GM21423 (cell line): Measurements from ENCODE around the gene SPAG17.

ENCODE experiments used
- ATAC-seq: cut with Tn5 transposase; IDR thresholded peaks from one replicate; pipeline ENCODE4 v1.9.1; 2021; ENCODE audit warnings: mild to moderate bottlenecking, moderate library complexity; ENCODE audit not compliant: unreplicated experiment

Gene SPAG17

GRCh38 chr1:118122234-118123004 is 62.6 kb downstream of the SPAG17 start:
- no peak for ATAC-seq

GRCh38 chr1:118118873-118119463 is 66.1 kb downstream of the SPAG17 start:
- no peak for ATAC-seq

- ATAC-seq: no peak
Measured at GRCh38 chr1:118118469-118118868, 66.6 kb downstream of the SPAG17 start.

- ATAC-seq: no peak
Measured at GRCh38 chr1:118117521-118117920, 67.5 kb downstream of the SPAG17 start.

GRCh38 chr1:118116909-118117308 is 68.1 kb downstream of the SPAG17 start:
- no peak for ATAC-seq

- ATAC-seq: no peak
Measured at GRCh38 chr1:118116401-118116800, 68.6 kb downstream of the SPAG17 start.

- ATAC-seq: no peak
Measured at GRCh38 chr1:118115567-118116295, 69.3 kb downstream of the SPAG17 start.

GRCh38 chr1:118113261-118113660 is 71.8 kb downstream of the SPAG17 start:
- ATAC-seq: no peak

GRCh38 chr1:118110580-118110979 is 74.4 kb downstream of the SPAG17 start:
- ATAC-seq: no peak

DNA sequence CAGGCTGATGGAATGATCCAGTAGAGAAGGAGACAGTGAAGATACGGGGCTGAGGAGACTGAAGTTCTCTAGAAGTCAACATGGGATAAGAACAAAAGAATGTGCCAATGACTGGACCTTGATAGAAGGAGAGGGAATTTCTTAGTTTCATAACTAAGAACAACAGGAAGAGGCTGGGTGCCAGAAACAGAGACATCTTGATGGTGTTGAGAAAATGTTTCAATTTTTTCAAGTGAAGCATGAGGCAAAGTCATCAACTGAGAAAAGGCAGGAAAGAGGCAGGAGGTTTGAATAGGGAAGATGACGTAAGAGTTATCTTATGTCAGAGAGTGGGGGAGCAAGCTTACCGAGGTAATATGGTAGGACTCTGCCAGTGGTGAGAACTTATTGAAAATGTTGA is 80.1 kb downstream of the SPAG17 start:
- ATAC-seq: no peak

DNA sequence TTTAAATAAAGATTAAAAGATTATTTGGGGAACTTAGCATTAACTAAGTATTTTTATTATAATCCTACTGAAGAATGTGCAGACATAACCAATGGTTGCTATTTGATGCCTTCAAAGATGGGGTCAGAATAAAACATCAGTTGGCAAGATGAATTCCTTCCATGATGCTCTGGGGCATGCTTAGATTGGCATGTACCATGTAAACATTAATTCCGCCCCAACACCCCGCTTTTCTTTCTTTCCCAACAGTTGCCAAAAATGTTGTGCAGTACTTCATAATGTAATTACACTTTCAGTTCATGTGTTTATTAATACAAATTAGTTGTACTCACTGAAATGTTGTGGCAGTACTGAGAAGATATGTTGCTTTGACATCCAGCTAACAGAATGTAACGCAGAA is 82.6 kb downstream of the SPAG17 start:
- no peak for ATAC-seq

GRCh38 chr1:118101999-118102398 is 83.0 kb downstream of the SPAG17 start:
- no peak for ATAC-seq

DNA sequence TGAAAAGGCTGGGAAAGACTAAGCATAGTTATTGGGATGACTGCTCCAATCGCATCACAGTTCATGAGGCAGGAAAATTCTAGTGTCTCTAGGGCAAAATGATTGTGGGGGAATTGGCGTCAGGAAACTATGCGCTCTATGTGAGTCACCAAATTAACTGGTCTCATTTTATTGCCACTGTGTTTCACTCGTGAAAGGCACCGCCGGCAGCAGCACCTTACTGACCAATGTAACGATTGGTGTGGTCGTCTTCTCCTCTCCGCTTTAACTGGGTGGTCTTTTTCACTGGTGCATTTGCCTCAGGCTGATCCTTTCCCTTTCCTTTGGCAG is 83.5 kb downstream of the SPAG17 start:
- ATAC-seq: no peak

DNA sequence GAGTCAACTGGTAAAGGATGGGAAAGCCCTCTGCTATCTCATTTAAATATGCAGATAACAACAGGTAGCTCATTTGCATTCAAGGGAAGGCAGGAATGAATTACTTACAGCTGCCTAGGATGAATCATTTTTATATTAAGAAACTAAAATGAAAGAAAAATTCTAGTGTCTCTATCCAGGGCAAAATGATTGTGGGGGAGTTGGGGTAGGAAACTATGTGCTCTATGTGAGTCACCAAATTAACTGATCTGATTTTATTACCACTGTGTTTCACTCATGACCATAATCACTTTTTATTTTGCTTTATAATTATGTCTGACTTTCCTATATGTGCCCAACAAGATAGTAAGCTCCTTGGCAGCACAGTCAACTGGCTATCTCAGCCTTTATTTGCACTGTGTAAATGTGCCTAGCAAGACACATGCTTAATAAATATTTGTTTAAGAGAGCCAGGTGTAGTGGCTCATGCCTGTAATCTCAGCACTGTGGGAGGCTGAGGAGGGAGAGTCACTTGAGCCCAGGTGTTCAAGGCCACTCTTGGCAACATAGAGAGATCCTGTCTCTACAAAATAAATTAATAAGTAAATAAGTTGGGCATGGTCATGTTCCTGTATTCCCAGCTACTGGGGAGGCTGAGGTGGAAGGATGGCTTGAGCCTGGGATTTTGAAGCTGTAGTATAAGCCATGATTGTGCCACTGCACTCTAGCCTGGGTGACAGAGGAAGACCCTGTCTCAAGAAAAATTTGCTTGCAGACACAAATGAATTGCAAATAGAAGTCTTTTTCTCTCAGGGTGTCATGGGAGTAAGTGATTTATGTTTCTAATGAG is 84.1 kb downstream of the SPAG17 start:
- no peak for ATAC-seq

- ATAC-seq: no peak
Measured at GRCh38 chr1:118099686-118100085, 85.3 kb downstream of the SPAG17 start.

DNA sequence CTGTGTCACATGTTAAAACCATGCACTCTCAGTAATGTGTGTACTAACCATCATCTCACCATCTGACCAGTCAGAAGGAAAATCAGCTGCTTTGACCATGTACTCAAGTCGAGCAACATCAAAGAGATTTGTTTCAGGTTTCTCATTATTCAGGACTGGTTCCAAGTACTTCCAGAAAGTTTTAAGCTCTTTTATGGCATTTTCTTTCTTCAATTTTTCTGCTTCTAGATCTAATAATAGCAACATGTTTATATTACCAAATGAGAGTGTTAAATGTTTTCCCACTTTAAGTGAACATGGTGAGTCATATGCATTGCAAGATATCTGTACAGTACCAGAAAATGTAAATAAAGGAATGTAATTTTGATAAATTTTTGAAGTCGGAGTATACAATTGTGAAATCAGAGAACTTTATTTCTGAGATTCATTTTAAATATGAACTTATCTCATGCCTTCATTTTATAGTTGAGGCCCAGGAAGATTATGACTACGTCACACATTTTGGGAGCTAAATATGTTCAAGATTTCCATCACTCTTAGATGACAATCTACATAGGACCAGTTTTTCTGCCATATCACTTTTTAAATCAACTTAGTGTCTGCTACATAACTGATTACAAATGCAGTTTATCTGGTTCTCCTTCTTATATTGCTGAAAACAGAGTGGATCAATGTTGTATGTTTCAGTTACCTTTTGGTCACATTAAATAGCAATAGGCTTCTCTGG is 87.2 kb downstream of the SPAG17 start:
- no peak for ATAC-seq

GRCh38 chr1:118093017-118093416 is 92.0 kb downstream of the SPAG17 start:
- ATAC-seq: no peak

DNA sequence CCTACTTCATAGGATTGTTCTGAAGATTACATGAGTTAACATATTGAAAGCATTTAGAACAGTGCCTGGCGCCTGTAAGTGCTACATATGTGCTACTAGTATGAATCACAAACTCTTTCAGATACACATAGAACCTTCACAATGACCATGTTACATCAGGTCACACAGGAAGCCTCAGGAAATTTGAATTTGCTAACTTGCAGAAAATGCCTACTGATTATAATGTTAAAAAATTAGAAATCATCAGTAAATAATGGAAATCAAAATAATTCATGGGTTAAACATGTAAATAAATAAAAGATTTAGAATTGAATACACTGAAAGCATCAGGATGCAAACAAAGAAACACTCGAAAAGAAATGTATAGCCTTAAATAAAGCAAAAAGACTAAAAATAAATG is 94.9 kb downstream of the SPAG17 start:
- no peak for ATAC-seq

DNA sequence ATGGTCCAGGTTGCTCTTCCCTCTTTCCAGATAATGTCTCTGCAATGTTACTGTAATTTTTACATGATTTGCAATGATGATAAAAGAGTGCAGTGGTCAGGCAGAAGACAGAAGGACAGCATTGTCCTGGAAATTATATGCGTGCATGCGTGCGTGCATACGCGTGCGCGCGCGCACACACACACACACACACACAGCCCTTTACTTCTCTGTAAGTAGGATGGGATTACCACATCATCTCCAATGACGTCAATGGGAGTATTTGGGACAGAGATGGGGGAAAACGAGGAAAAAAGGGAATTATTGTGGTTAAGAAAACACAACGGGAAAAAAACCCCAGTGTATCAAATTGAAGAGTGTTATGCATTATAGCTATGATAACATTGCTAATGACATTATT is 99.7 kb downstream of the SPAG17 start:
- ATAC-seq: no peak

GRCh38 chr1:118084400-118084799 is 100.6 kb downstream of the SPAG17 start:
- no peak for ATAC-seq

- no peak for ATAC-seq
Measured at GRCh38 chr1:118082984-118083383, 102.0 kb downstream of the SPAG17 start.
